Neural progenitor cell (in vitro differentiated cells): Measurements from ENCODE around the gene EFS. TPM values are rescaled to one million over a fixed set of nuclear protein-coding genes. Genes with fewer than 3 reads are reported as not detected.

ENCODE experiments used
- DNase-seq: peaks from one replicate; pipeline ENCODE4 v3.0.0-alpha.2; 2016; ENCODE audit warnings: low spot score
- H2AFZ ChIP-seq: fragments of 200-600 bp; sonication (generic); replicated peaks from 2 replicates; pipeline ENCODE4 v1.6.1; 2016; ENCODE audit warnings: antibody characterized with exemption
- H3F3A ChIP-seq: fragments of 200-600 bp; sonication (generic); 2 replicates; pipeline ENCODE4 v1.6.1; 2016; ENCODE audit warnings: antibody characterized with exemption, low read depth
- H3K27ac ChIP-seq: fragments of 200-600 bp; sonication (generic); 2 replicates; pipeline ENCODE4 v1.5.1; 2016; ENCODE audit warnings: mild to moderate bottlenecking
- H3K27me3 ChIP-seq: fragments of 200-600 bp; sonication (generic); 2 replicates; pipeline ENCODE4 v1.6.1; 2016; ENCODE audit warnings: mild to moderate bottlenecking, moderate library complexity
- H3K36me3 ChIP-seq: fragments of 200-600 bp; sonication (generic); 2 replicates; pipeline ENCODE4 v1.5.1; 2016
- H3K4me1 ChIP-seq: fragments of 200-600 bp; sonication (generic); 2 replicates; pipeline ENCODE4 v1.6.1; 2016; ENCODE audit warnings: mixed run types
- H3K4me2 ChIP-seq: fragments of 200-600 bp; sonication (generic); 2 replicates; pipeline ENCODE4 v1.6.1; 2016
- H3K4me3 ChIP-seq: fragments of 200-600 bp; sonication (generic); 2 replicates; pipeline ENCODE4 v1.5.1; 2016
- H3K79me2 ChIP-seq: fragments of 200-600 bp; sonication (generic); 2 replicates; pipeline ENCODE4 v1.6.1; 2016; ENCODE audit warnings: low read depth
- H3K9ac ChIP-seq: fragments of 200-600 bp; sonication (generic); 2 replicates; pipeline ENCODE4 v1.6.1; 2016
- H3K9me3 ChIP-seq: fragments of 200-600 bp; sonication (generic); 2 replicates; pipeline ENCODE4 v1.5.1; 2016; ENCODE audit warnings: low read depth
- H4K20me1 ChIP-seq: fragments of 200-600 bp; sonication (generic); 2 replicates; pipeline ENCODE4 v1.6.1; 2016; ENCODE audit warnings: low read depth
- H3K27ac Mint-ChIP-seq: 3 replicates; pipeline ENCODE4 v1.8.0; 2021; ENCODE audit warnings: mixed read lengths
- H3K27me3 Mint-ChIP-seq: 2 replicates; pipeline ENCODE4 v1.8.0; 2022; ENCODE audit warnings: low read depth, mild to moderate bottlenecking, inconsistent platforms, moderate library complexity, mixed read lengths; ENCODE audit not compliant: insufficient read depth
- H3K36me3 Mint-ChIP-seq: 3 replicates; pipeline ENCODE4 v1.8.0; 2021; ENCODE audit warnings: mixed read lengths
- H3K4me1 Mint-ChIP-seq: 3 replicates; pipeline ENCODE4 v1.8.0; 2021; ENCODE audit warnings: mixed read lengths
- H3K4me3 Mint-ChIP-seq: 3 replicates; pipeline ENCODE4 v1.8.0; 2021; ENCODE audit warnings: mild to moderate bottlenecking, moderate library complexity, mixed read lengths
- H3K9me3 Mint-ChIP-seq: 3 replicates; pipeline ENCODE4 v1.8.0; 2020; ENCODE audit warnings: mixed read lengths
- EZH2 ChIP-seq: fragments of 200-600 bp; sonication (generic); IDR thresholded peaks from 2 replicates; pipeline ENCODE4 v1.6.1; 2017; ENCODE audit warnings: antibody characterized with exemption, mild to moderate bottlenecking, moderate library complexity
- EZH2phosphoT487 ChIP-seq: fragments of 200-600 bp; sonication (generic); IDR thresholded peaks from 2 replicates; pipeline ENCODE4 v1.6.1; 2017; ENCODE audit warnings: antibody characterized with exemption
- total RNA-seq: library from RNA; depleted of rRNA; stranded (reverse); fragments of >200 nt; gene quantifications from 2 replicates; pipeline ENCODE4 v1.2.3, GENCODE V29; 2015; ENCODE audit warnings: low replicate concordance
- TF ChIP-seq, protein P1 (sequence below): fragments of 200-600 bp; sonication (generic); IDR thresholded peaks from 2 replicates; pipeline ENCODE4 v1.5.1; 2017; ENCODE audit warnings: antibody characterized with exemption, mild to moderate bottlenecking

Gene EFS
- total RNA-seq, 1 donor from 2014 or later: 21.7 TPM

DNA sequence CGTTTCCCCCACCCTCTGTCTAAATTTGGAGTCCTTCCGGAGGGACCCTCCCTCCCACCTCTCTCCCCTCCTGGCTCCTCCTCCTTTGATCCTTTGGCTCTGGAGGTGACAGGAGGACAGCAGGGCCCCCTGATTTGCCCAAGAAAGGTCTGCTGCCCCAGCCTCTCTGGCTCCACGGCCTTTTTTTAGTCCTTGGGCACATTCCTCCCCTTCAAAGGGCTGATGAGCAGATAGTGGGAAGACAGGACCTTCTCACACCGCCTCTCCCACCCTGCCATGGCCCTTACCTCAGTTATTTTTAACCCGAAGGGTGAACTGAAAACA lies 43.3 kb upstream of the EFS start:
- Mint-ChIP-seq H3K4me1 (peaks cover 11% of the 10 kb centered on the region), H3K27ac (no peak overlapping the region), H3K27me3 (peaks cover 4% of the 10 kb centered on the region), H3K36me3 (no peaks in the 10 kb centered on the region), H3K4me3 (no peak overlapping the region), H3K9me3 (no peaks in the 10 kb centered on the region)
- H3K36me3 ChIP-seq: no peaks in the 10 kb centered on the region
- no peak overlapping the region for H2AFZ ChIP-seq
- no peaks in the 10 kb centered on the region for H3K4me1 ChIP-seq
- no peak overlapping the region for H3K4me2 ChIP-seq
- H3K9ac ChIP-seq: no peak overlapping the region
- H3F3A ChIP-seq: no peaks in the 10 kb centered on the region
- no peak for DNase-seq
- H4K20me1 ChIP-seq: no peaks in the 10 kb centered on the region
- TF ChIP-seq, protein P1, sequence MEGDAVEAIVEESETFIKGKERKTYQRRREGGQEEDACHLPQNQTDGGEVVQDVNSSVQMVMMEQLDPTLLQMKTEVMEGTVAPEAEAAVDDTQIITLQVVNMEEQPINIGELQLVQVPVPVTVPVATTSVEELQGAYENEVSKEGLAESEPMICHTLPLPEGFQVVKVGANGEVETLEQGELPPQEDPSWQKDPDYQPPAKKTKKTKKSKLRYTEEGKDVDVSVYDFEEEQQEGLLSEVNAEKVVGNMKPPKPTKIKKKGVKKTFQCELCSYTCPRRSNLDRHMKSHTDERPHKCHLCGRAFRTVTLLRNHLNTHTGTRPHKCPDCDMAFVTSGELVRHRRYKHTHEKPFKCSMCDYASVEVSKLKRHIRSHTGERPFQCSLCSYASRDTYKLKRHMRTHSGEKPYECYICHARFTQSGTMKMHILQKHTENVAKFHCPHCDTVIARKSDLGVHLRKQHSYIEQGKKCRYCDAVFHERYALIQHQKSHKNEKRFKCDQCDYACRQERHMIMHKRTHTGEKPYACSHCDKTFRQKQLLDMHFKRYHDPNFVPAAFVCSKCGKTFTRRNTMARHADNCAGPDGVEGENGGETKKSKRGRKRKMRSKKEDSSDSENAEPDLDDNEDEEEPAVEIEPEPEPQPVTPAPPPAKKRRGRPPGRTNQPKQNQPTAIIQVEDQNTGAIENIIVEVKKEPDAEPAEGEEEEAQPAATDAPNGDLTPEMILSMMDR: no peak
- TF ChIP-seq EZH2phosphoT487 (no peak), EZH2 (no peak)
- no peaks in the 10 kb centered on the region for H3K9me3 ChIP-seq
- no peak overlapping the region for H3K4me3 ChIP-seq
- H3K79me2 ChIP-seq: no peaks in the 10 kb centered on the region
- H3K27ac ChIP-seq: no peak overlapping the region
- peaks cover 6% of the 10 kb centered on the region for H3K27me3 ChIP-seq

DNA sequence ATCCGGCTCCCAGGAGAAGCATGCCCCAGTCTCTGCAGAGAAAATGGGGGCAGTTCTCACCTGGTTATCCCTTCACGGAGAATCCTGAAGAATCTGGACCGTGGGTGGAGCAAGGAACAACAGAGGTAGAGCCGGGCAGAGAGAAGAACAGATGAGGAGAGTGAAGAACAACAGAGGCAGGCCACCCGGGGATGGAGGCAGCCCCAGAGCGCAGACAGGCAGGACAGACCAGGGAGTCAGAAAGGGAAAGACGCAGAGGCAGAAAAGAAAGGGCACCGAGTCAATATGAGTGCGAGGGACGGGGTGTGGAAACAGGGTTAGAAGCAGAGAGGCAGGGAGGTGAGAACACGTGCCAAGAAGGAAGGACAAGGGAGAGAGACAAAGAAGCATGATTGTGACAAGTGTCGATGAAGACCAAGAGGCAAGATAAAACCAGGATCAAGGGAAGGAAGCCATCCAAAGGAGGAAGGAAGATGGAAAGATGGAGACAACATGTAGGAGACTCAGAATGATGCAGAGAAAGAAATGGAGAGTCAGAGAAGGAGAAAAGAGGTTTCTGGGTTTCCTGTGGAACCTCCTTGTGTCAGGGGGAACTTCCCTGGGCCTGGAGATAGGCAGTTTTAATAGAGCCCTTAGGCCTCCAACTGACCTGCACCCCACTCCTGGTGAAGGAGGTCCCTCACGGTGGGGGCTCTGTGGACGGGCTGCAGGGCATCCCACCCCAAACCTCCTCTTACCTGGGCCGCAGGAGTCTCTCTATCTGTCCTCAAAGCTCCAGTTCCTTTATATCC lies 42.7 kb upstream of the EFS start, which contains the start of gene MYH6:
Gene MYH6 (minus strand): TSS at position 758 of the 791 bp plus-strand sequence. CDS start 1,050 bp downstream, outside the sequence.
- H3K27me3 ChIP-seq: peaks cover 6% of the 10 kb centered on the region
- no peak within 1 kb of the TSS for H3K4me3 ChIP-seq
- TF ChIP-seq, protein P1: no peak
- DNase-seq: no peak
- H4K20me1 ChIP-seq: no peaks in the 10 kb centered on the region
- no peak within 1 kb of the TSS for H3K27ac ChIP-seq
- H3K79me2 ChIP-seq: no peaks in the 10 kb centered on the region
- H3K36me3 ChIP-seq: no peaks in the 10 kb centered on the region
- H3K4me1 ChIP-seq: no peaks in the 10 kb centered on the region
- H3K27ac Mint-ChIP-seq: peak within 1 kb of the TSS; percentile 98
- no peak within 1 kb of the TSS for H3K4me2 ChIP-seq
- H3K27me3 Mint-ChIP-seq: peaks cover 4% of the 10 kb centered on the region
- H3K9me3 ChIP-seq: no peaks in the 10 kb centered on the region
- no peak within 1 kb of the TSS for H2AFZ ChIP-seq
- no peaks in the 10 kb centered on the region for H3K36me3 Mint-ChIP-seq
- H3F3A ChIP-seq: no peaks in the 10 kb centered on the region
- H3K4me3 Mint-ChIP-seq: peak within 1 kb of the TSS; percentile 54
- no peak within 1 kb of the TSS for H3K9ac ChIP-seq
- peaks cover 11% of the 10 kb centered on the region for H3K4me1 Mint-ChIP-seq
- no peaks in the 10 kb centered on the region for H3K9me3 Mint-ChIP-seq

DNA sequence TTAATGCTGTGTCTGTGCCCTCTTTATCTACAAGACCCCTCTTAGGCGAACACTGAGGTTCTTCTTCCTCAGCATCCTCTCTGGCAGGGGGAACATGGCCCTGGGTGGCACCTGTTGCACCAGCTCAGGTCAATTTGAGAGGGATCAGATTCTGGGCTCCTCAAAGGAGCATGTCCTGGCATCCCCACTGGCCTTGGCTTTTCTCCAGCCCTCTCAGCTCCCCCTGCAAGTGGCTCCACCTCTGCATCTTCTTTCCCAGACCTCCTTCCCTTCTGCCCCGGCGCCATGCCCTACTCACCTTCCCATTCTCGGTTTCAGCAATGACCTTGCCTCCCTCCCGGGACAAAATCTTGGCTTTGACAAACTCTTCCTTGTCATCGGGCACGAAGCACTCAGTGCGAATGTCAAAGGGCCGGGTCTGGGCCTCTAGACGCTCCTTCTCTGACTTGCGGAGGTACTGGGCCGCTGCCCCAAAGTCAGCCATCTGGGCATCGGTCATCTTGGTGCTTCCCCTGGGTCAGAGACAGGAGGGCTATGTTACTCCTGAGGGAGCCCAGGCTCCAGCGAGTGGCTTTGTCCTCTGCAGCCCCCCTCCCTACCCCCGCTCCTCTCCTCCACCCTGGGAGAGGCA lies 41.9 kb upstream of the EFS start:
- Histone ChIP-seq H3K27ac (no peak overlapping the region), H3K4me3 (no peak overlapping the region), H3K27me3 (peaks cover 6% of the 10 kb centered on the region), H3K9ac (no peak overlapping the region), H4K20me1 (no peaks in the 10 kb centered on the region), H3K4me1 (no peaks in the 10 kb centered on the region), H3K4me2 (no peak overlapping the region), H3K36me3 (no peaks in the 10 kb centered on the region), H3F3A (no peaks in the 10 kb centered on the region), H2AFZ (no peak overlapping the region), H3K9me3 (no peaks in the 10 kb centered on the region), H3K79me2 (no peaks in the 10 kb centered on the region)
- H3K36me3 Mint-ChIP-seq: no peaks in the 10 kb centered on the region
- no peak overlapping the region for H3K4me3 Mint-ChIP-seq
- H3K9me3 Mint-ChIP-seq: no peaks in the 10 kb centered on the region
- peaks cover 4% of the 10 kb centered on the region for H3K27me3 Mint-ChIP-seq
- H3K27ac Mint-ChIP-seq: no peak overlapping the region
- TF ChIP-seq EZH2phosphoT487: no peak
- DNase-seq: no peak
- peaks cover 11% of the 10 kb centered on the region for H3K4me1 Mint-ChIP-seq

DNA sequence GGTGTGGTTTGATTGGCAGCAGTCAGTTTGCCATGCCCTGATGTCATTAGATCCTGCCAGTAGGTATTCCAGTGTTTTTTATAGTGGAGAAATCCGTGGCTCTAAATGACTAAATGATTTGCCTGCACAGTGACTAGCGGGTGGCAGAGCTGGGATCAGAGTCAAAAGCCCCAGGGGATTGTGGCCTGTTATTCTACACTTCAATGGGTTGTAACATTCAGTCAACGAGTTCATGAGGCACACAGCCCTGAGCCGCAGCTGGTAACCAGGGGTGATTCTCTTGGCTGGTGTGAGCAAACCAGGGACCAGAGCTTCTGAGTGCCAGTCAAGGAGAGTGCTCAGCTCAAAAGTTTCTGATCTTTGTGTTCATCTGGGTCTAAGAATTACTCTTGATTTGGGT lies 41.3 kb upstream of the EFS start:
- TF ChIP-seq EZH2phosphoT487: no peak
- Histone ChIP-seq H3F3A (no peaks in the 10 kb centered on the region), H4K20me1 (no peaks in the 10 kb centered on the region), H3K79me2 (no peaks in the 10 kb centered on the region), H3K27ac (no peak overlapping the region), H3K27me3 (peaks cover 6% of the 10 kb centered on the region), H3K9me3 (no peaks in the 10 kb centered on the region), H3K4me3 (no peak overlapping the region), H3K4me1 (no peaks in the 10 kb centered on the region), H3K4me2 (no peak overlapping the region), H2AFZ (no peak overlapping the region), H3K9ac (no peak overlapping the region), H3K36me3 (no peaks in the 10 kb centered on the region)
- DNase-seq: no peak
- Mint-ChIP-seq H3K9me3 (peaks cover 3% of the 10 kb centered on the region), H3K27me3 (peaks cover 7% of the 10 kb centered on the region), H3K27ac (peak overlapping the region; percentile 83), H3K4me3 (peak overlapping the region; percentile 9), H3K4me1 (peaks cover 8% of the 10 kb centered on the region), H3K36me3 (no peaks in the 10 kb centered on the region)
